B cell (primary cell): ENCODE results near the gene NRF1. TPM values are rescaled to one million over a fixed set of nuclear protein-coding genes. Genes with fewer than 3 reads are reported as not detected.

Experiments
- ATAC-seq: fragments of 200-7000 bp; cut with Tn5 transposase; one replicate; pipeline ENCODE4 v1.10.0; 2021; ENCODE audit warnings: low read depth, mild to moderate bottlenecking, moderate number of reproducible peaks, moderate library complexity
- CTCF ChIA-PET: fragments of 350-600 bp; sonication (Branson Sonifier 250); formaldehyde crosslinking; loops from one replicate; lab custom pipeline; 2021; ENCODE audit warnings: antibody characterized with exemption, inconsistent platforms; lab: Charles Lee
- POLR2A ChIA-PET: fragments of 350-600 bp; sonication (Branson Sonifier 250); formaldehyde crosslinking; loops from one replicate; lab custom pipeline; 2021; ENCODE audit warnings: antibody characterized with exemption; lab: Charles Lee
- DNase-seq: peaks from one replicate; pipeline ENCODE4 v3.0.0; 2013
- H2AFZ ChIP-seq: 2 replicates; pipeline ENCODE4 v1.6.1; 2012; ENCODE audit warnings: mild to moderate bottlenecking, low read depth, low read length; ENCODE audit not compliant: insufficient read depth, poor library complexity, severe bottlenecking
- H3K27ac ChIP-seq, 2 donors: 1 replicate in 1 of 2; 2 replicates in 1 of 2; pipeline ENCODE4 v1.5.1; 2012 to 2013; ENCODE audit warnings: low read length in 2 of 2, mild to moderate bottlenecking in 2 of 2, moderate library complexity in 1 of 2
- H3K27me3 ChIP-seq, 4 experiments: fragments of 200-600 bp in 1 of 4; sonication (generic) in 1 of 4; replicated peaks in 1 of 4; 1 replicate in 2 of 4; 2 replicates in 2 of 4; pipeline versions ENCODE4 v1.6.1 to v1.7.0; 2013 to 2016; ENCODE audit warnings: low read length in 3 of 4, mild to moderate bottlenecking in 2 of 4, mixed read lengths in 1 of 4, moderate library complexity in 1 of 4; ENCODE audit not compliant: insufficient read depth in 4 of 4, control insufficient read depth in 3 of 4; ENCODE audit errors: control extremely low read depth in 1 of 4
- H3K36me3 ChIP-seq, 2 experiments: replicated peaks in 1 of 2; 1 replicate in 1 of 2; 2 replicates in 1 of 2; pipeline versions ENCODE4 v1.6.1 to v1.7.1; 2013; ENCODE audit warnings: low read length in 1 of 2; ENCODE audit not compliant: insufficient read depth in 2 of 2, control insufficient read depth in 1 of 2; ENCODE audit errors: control extremely low read depth in 1 of 2, extremely low read depth in 1 of 2
- H3K4me1 ChIP-seq, 2 donors: fragments of 200-600 bp in 1 of 2; sonication (generic) in 1 of 2; 1 replicate in 1 of 2; 2 replicates in 1 of 2; pipeline versions ENCODE4 v1.5.1 to v1.6.1; 2013 to 2017; ENCODE audit warnings: low read length in 2 of 2; ENCODE audit not compliant: control insufficient read depth in 2 of 2, insufficient read depth in 2 of 2
- H3K4me2 ChIP-seq: replicated peaks from 2 replicates; pipeline ENCODE3; 2012; ENCODE audit warnings: mild to moderate bottlenecking, low read depth, low read length; ENCODE audit not compliant: poor library complexity, severe bottlenecking
- H3K4me3 ChIP-seq, 5 experiments: fragments of 200-600 bp in 1 of 5; sonication (generic) in 1 of 5; 1 replicate in 3 of 5; 2 replicates in 2 of 5; pipeline versions ENCODE4 v1.5.1 to v1.7.0; 2011 to 2016; ENCODE audit warnings: low read length in 4 of 5, mild to moderate bottlenecking in 4 of 5, low read depth in 2 of 5, control low read depth in 1 of 5, moderate library complexity in 1 of 5; ENCODE audit not compliant: insufficient read depth in 1 of 5; ENCODE audit errors: control extremely low read depth in 1 of 5, extremely low read depth in 1 of 5
- H3K79me2 ChIP-seq: fragments of 200-600 bp; sonication (generic); one replicate; pipeline ENCODE4 v1.6.0; 2016; ENCODE audit warnings: low read length; ENCODE audit not compliant: control insufficient read depth, insufficient read depth
- H3K9ac ChIP-seq: fragments of 200-600 bp; sonication (generic); 2 replicates; pipeline ENCODE4 v1.6.1; 2017; ENCODE audit warnings: mild to moderate bottlenecking, low read length, moderate library complexity
- H3K9me3 ChIP-seq, 3 donors: one replicate each; pipeline versions ENCODE4 v1.6.1 to v1.7.1; 2013; ENCODE audit warnings: low read length in 2 of 3; ENCODE audit not compliant: control insufficient read depth in 2 of 3, insufficient read depth in 1 of 3; ENCODE audit errors: control extremely low read depth in 1 of 3
- H4K20me1 ChIP-seq: 2 replicates; pipeline ENCODE4 v1.6.0; 2012; ENCODE audit warnings: mild to moderate bottlenecking, low read length; ENCODE audit not compliant: insufficient read depth, control insufficient read depth, poor library complexity, severe bottlenecking
- H3K27ac Mint-ChIP-seq: one replicate; pipeline ENCODE4 v1.8.0; 2021; ENCODE audit warnings: mixed read lengths
- H3K27me3 Mint-ChIP-seq: one replicate; pipeline ENCODE4 v1.8.0; 2021; ENCODE audit warnings: mixed read lengths
- H3K4me1 Mint-ChIP-seq: one replicate; pipeline ENCODE4 v1.8.0; 2021; ENCODE audit warnings: mixed read lengths
- H3K4me3 Mint-ChIP-seq: one replicate; pipeline ENCODE4 v1.8.0; 2021; ENCODE audit warnings: mixed read lengths
- H3K9me3 Mint-ChIP-seq: one replicate; pipeline ENCODE4 v1.8.0; 2022; ENCODE audit warnings: mixed read lengths; ENCODE audit not compliant: insufficient read depth
- CTCF ChIP-seq: fragments of 200-600 bp; IDR thresholded peaks from one replicate; pipeline ENCODE4 v1.8.0; 2022; ENCODE audit warnings: antibody characterized with exemption, mild to moderate bottlenecking
- EZH2 ChIP-seq: IDR thresholded peaks from 2 replicates; pipeline ENCODE4 v1.6.1; 2012; ENCODE audit warnings: borderline replicate concordance, low read depth, mild to moderate bottlenecking, moderate library complexity, low read length; ENCODE audit not compliant: insufficient read depth, poor library complexity, severe bottlenecking
- WGBS: methylation state at CpG from one replicate; pipeline ENCODE4 v1.1.5; 2013; ENCODE audit warnings: missing lambda C conversion rate; ENCODE audit not compliant: insufficient coverage; 5-methylcytosine and 5-hydroxymethylcytosine counted together
- intact Hi-C: fragments of 100-400 bp; cut with micrococcal nuclease; formaldehyde crosslinking; loops from one replicate; pipeline ENCODE4 v1.10.0; 2022
- polyA plus RNA-seq: library from polyadenylated mRNA; depleted of rRNA; stranded (reverse); fragments of >200 nt; gene quantifications from 2 replicates; pipeline ENCODE4 v1.2.3, GENCODE V29; 2012
- total RNA-seq, 2 donors: library from RNA; stranded (reverse); fragments of 120-200 nt in 1 of 2; gene quantifications; 1 replicate in 1 of 2; 2 replicates in 1 of 2; pipeline versions ENCODE4 v1.2.3 to v1.2.4, GENCODE V29; 2013 to 2022

The NRF1 gene
- total and polyA plus RNA-seq, 2 donors (not counting 1 experiment from before 2014, with no cell fraction given): 19.6 to 53.0 TPM

- H3K4me3 Mint-ChIP-seq: no peak overlapping the region
- no peaks in the 10 kb centered on the region for H3K4me1 Mint-ChIP-seq
- CTCF ChIA-PET: no interaction called here
- H3K9me3 Mint-ChIP-seq: no peaks in the 10 kb centered on the region
- peaks cover 18% of the 10 kb centered on the region for H3K27me3 Mint-ChIP-seq
- Histone ChIP-seq H3K9ac (no peak overlapping the region), H4K20me1 (no peaks in the 10 kb centered on the region), H3K4me3 (no peak overlapping the region), H3K4me1 (no peaks in the 10 kb centered on the region), H3K27ac (no peak overlapping the region), H3K79me2 (no peaks in the 10 kb centered on the region), H3K36me3 (no peaks in the 10 kb centered on the region), H2AFZ (no peak overlapping the region), H3K4me2 (no peak overlapping the region), H3K9me3 (no peaks in the 10 kb centered on the region), H3K27me3 (peaks cover 0 to 18% (median 0%) of the 10 kb centered on the region in 4 experiments)
- intact Hi-C loops: no loop called here
- POLR2A ChIA-PET: no interaction called here
- 85% methylated on average over 9 of the region's 9 CpGs for WGBS
- TF ChIP-seq CTCF (no peak), EZH2 (no peak)
- no peak for ATAC-seq
- no peak for DNase-seq
- H3K27ac Mint-ChIP-seq: no peak overlapping the region
These were observed 181.2 kb downstream of the NRF1 start for GRCh38 chr7:129792721-129793120.

- CTCF ChIA-PET: no interaction called here
- DNase-seq: no peak
These were observed 182.2 kb downstream of the NRF1 start for GRCh38 chr7:129793506-129794310.

More at GRCh38 chr7:129793506-129794310, 182.2 kb downstream of the NRF1 start:
- Mint-ChIP-seq H3K9me3 (no peaks in the 10 kb centered on the region), H3K4me3 (no peak overlapping the region), H3K27me3 (peaks cover 18% of the 10 kb centered on the region), H3K4me1 (no peaks in the 10 kb centered on the region), H3K27ac (no peak overlapping the region)
- Histone ChIP-seq H2AFZ (no peak overlapping the region), H3K27me3 (peaks cover 0 to 15% (median 0%) of the 10 kb centered on the region in 4 experiments), H3K27ac (no peak overlapping the region), H3K9me3 (no peaks in the 10 kb centered on the region), H3K79me2 (no peaks in the 10 kb centered on the region), H3K4me2 (no peak overlapping the region), H4K20me1 (no peaks in the 10 kb centered on the region), H3K9ac (no peak overlapping the region), H3K4me1 (no peaks in the 10 kb centered on the region), H3K4me3 (no peak overlapping the region), H3K36me3 (no peaks in the 10 kb centered on the region)
- no peak for TF ChIP-seq EZH2
- TF ChIP-seq CTCF: no peak
- POLR2A ChIA-PET: no interaction called here
- intact Hi-C loops: no loop called here
- WGBS: 85% methylated on average over 6 of the region's 9 CpGs
- no peak for ATAC-seq
